Measurements from ENCODE around the gene CC2D2B. TPM values are rescaled to one million over a fixed set of nuclear protein-coding genes. Genes with fewer than 3 reads are reported as not detected.

CC2D2B gene
- total and polyA plus RNA-seq, 2 of the 8 experiments (the other 6 are each of a cell fraction or from before 2014, with no cell fraction given): 0.09 to 0.71 TPM

GRCh38 chr10:96077156-96077555, 169.4 kb downstream of the CC2D2B start:
- H2AK5ac ChIP-seq (ENCODE audit: low read depth, low read length): no peak overlapping the region
- no peaks in the 10 kb centered on the region for H3K23me2 ChIP-seq (ENCODE audit: low read depth, low read length)
- H2BK120ac ChIP-seq (replicated peaks; ENCODE audit: low read depth, low read length): no peak overlapping the region
- H2BK5ac ChIP-seq (ENCODE audit: low read depth, low read length): no peak overlapping the region
- no peaks in the 10 kb centered on the region for H3K9me3 ChIP-seq (ENCODE audit: insufficient read depth in 2 of 2, low read depth in 1 of 2, low read length in 1 of 2)
- no peak overlapping the region for H3K4ac ChIP-seq (replicated peaks; ENCODE audit: insufficient read length, low read depth, low read length)
- no peak overlapping the region for H3K4me2 ChIP-seq (ENCODE audit: insufficient read depth in 1 of 2, low read depth in 2 of 2, low read length in 2 of 2)
- DNase-seq (ENCODE audit: low read depth in 1 of 2, low spot score in 2 of 2) (no peak), FAIRE-seq (no peak)
- no peak overlapping the region for H3K56ac ChIP-seq (replicated peaks; ENCODE audit: insufficient read length, low read depth, low read length)
- no peaks in the 10 kb centered on the region for H3K27me3 ChIP-seq (replicated peaks in 1 of 4; ENCODE audit: control insufficient read depth in 3 of 4, extremely low read depth in 1 of 4, insufficient read depth in 3 of 4, low read length in 3 of 4)
- no peaks in the 10 kb centered on the region for H3K79me1 ChIP-seq (ENCODE audit: low read depth, low read length)
- H3K79me2 ChIP-seq (ENCODE audit: control insufficient read depth in 1 of 2, insufficient read depth in 2 of 2, low read length in 2 of 2): no peaks in the 10 kb centered on the region
- CTCF ChIA-PET (ENCODE audit: partially characterized antibody): no interaction called here
- no peak overlapping the region for H3K4me3 ChIP-seq (ENCODE audit: extremely low read depth in 1 of 4, insufficient read depth in 2 of 4, low read depth in 3 of 4, low read length in 4 of 4)
- WGBS, 2 experiments (ENCODE audit: extremely low coverage in 1 of 2, insufficient coverage in 1 of 2, insufficient read length in 1 of 2, insufficient replicate concordance in 2 of 2, low coverage in 1 of 2, low lambda C conversion rate in 2 of 2, missing lambda C conversion rate in 1 of 2): 63% methylated on average over 3 of the region's 3 CpGs; no CpG with 5 or more reads in 1 of the 2 experiments
- H3K9ac ChIP-seq (replicated peaks in 1 of 4; ENCODE audit: extremely low read depth in 1 of 4, low read depth in 3 of 4, low read length in 3 of 4): no peak overlapping the region
- H3K27ac ChIP-seq (ENCODE audit: low read depth, low read length): no peak overlapping the region
- H2AFZ ChIP-seq (ENCODE audit: low read length): no peak overlapping the region
- H3K18ac ChIP-seq (ENCODE audit: extremely low read depth, low read length): no peak overlapping the region
- no peak overlapping the region for H2BK15ac ChIP-seq (ENCODE audit: low read length)
- H4K5ac ChIP-seq (ENCODE audit: insufficient read length, low read depth, low read length): no peak overlapping the region
- peaks cover 0 to 4% (median 0%) of the 10 kb centered on the region in 4 experiments; a peak in 2 of 7 replicates for H3K4me1 ChIP-seq (replicated peaks in 1 of 4; ENCODE audit: control insufficient read depth in 3 of 4, insufficient read depth in 4 of 4, low read length in 3 of 4)
- H4K20me1 ChIP-seq (replicated peaks in 1 of 2; ENCODE audit: control insufficient read depth in 1 of 2, insufficient read depth in 2 of 2, low read length in 2 of 2): no peaks in the 10 kb centered on the region
- H3K36me3 ChIP-seq (ENCODE audit: control insufficient read depth in 2 of 4, insufficient read depth in 4 of 4, low read length in 3 of 4): no peaks in the 10 kb centered on the region
- POLR2A ChIA-PET (ENCODE audit: partially characterized antibody): interaction anchor here (3.5 kb wide), 1 partner anchor 53 kb away, joined by 14 read pairs; the partner anchor contains the start of gene ZNF518A
- no peak overlapping the region for H2BK12ac ChIP-seq (ENCODE audit: low read depth, low read length)
- no peak overlapping the region for H2BK20ac ChIP-seq (ENCODE audit: low read length)
- H4K91ac ChIP-seq (replicated peaks; ENCODE audit: insufficient read length, low read length): no peak overlapping the region
- H3K14ac ChIP-seq (ENCODE audit: insufficient read length): no peak overlapping the region
- H4K8ac ChIP-seq (ENCODE audit: extremely low read depth, insufficient read depth, low read length): no peak overlapping the region
- H3K23ac ChIP-seq (ENCODE audit: insufficient read length): no peak overlapping the region
- TF ChIP-seq NRF1 (IDR thresholded peaks at IDR 0.05; ENCODE audit: low read depth, low read length) (no peak), BACH1 (IDR thresholded peaks at IDR 0.05; ENCODE audit: low read length) (no peak), ATF2 (IDR thresholded peaks at IDR 0.05; ENCODE audit: low read length) (no peak), JUND (IDR thresholded peaks at IDR 0.05; ENCODE audit: low read length) (no peak), BRCA1 (IDR thresholded peaks at IDR 0.05; ENCODE audit: low read depth, low read length) (no peak), JUN (IDR thresholded peaks at IDR 0.05; ENCODE audit: low read depth, low read length) (no peak), RXRA (IDR thresholded peaks at IDR 0.05; ENCODE audit: insufficient read depth, low read depth, low read length) (no peak), SRF (IDR thresholded peaks at IDR 0.05; ENCODE audit: low read depth, low read length) (no peak), E2F6 (IDR thresholded peaks at IDR 0.05) (no peak), TEAD4 (IDR thresholded peaks at IDR 0.05; ENCODE audit: low read depth, low read length) (no peak), MAFK (IDR thresholded peaks at IDR 0.05; ENCODE audit: low read depth, low read length) (no peak), CREB1 (IDR thresholded peaks at IDR 0.05) (no peak), SAP30 (IDR thresholded peaks at IDR 0.05; ENCODE audit: insufficient read depth, insufficient replicate concordance, low read length) (no peak)

All from H1 (cell line).